ENCODE measurements around the gene CFAP410.

- TF ChIP-seq CTCF (IDR thresholded peaks at IDR 0.05; ENCODE audit: low read length) (peak; percentile 89), EZH2 (IDR thresholded peaks at IDR 0.05; ENCODE audit: borderline replicate concordance, low read length) (no peak)
Measured at GRCh38 chr21:44297525-44298290, 41.5 kb downstream of the CFAP410 start.
